Measurements from ENCODE around the gene POLR2J.
"Not testable (repeated sequence)": the region's sequence is repeated elsewhere in the genome, so short reads cannot be mapped to it uniquely, and the experiment has no call there.

The POLR2J gene

DNA sequence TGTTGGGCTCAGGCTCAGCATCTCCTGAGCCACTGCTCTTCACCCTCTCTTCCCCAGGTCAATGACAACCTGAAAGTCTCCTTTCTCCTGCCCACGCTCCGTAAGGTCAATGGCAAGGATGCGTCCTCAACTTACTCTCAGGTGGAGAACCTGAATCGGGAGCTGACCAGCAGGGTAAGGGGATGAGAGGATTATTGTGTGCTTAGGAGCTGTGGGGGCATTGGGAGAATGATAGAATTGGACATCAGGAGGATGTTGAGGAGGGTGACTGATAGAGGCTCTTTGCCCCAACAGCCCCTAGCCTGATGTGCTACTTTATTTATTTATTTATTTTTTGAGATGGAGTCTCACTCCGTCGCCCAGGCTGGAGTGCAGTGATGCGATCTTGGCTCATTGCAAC lies 12.6 kb downstream of the POLR2J start:
- DNase-seq (ENCODE audit: low read depth in 2 of 2) = no peak

DNA sequence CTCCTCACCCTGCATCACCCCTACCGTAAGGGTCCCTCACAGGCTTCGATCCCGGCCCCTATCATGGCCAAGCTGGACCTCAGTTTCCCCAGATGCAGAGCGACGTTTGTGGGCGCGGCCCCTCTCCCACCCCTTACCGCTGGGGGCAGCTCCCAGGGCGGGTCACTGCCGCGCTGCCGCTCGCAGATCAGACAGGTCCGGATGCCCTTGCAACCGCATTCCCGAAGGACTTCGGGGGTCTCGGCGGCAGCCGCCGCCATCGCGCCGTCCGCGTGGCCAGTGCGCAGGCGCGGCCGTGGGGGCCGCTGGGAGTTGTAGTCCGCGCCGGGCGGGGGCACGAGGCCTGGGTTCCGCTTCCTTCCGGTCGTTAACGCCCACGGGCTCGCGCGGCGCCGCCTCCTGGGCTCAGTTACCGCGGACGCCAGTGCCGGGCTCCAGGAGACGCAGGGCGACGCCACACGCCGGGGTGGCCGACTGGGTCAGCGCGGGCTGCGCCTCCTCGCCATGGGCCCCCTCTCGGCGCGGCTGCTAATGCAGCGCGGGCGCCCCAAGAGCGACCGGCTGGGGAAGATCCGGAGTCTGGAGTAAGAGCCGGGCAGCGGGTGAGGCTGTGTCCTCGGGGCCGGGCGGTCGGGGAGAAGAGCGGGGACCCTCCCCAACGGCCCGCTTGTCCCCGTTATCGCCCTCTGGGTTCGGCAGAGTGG lies 14.0 kb downstream of the POLR2J start, which contains the start of the genes ALKBH4 and LRWD1:
ALKBH4 (minus strand) TSS at position 287 of the 704 bp plus-strand sequence; CDS start at position 260, 27 bp downstream.
LRWD1 (plus strand) TSS at position 408 of the 704 bp plus-strand sequence; CDS start at position 505, 97 bp downstream.
- peak; percentile 94 to 96 for DNase-seq (ENCODE audit: low read depth in 2 of 2)

DNA sequence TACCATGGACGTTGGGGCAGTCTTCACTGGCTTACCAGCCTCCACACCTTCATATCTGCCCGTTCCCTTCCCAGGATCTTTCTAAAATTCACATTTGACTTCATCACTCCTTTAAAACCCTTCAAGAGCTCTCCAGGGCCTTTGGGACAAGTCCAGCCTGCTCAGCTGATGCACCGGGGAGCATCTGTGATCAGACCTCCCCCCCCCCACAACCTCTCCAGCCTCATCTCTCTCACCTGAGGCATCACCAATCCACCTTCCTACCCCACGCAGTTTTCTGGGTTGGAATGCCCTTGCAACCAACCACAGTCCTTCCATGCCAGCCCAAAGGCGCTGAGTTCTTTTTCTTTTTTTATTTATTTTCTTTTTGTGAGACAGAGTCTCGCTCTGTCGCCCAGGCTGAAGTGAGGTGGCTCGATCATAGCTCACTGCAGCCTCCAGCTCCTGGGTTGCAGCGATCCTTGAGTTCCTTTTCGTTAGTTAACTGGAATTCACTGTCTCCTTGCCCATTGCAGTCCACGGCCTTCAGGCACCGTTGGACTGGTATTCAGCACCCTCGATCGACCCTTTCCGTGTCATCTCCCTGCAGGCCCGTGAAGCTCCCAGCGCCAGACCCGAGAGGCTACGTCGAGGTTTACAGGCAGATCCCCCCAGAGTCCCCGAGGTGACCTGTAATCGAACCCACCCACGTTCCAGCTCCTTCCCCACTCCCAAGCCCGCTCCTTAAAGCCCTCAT lies 14.7 kb downstream of the POLR2J start:
- DNase-seq (ENCODE audit: low read depth in 2 of 2) = no peak

DNA sequence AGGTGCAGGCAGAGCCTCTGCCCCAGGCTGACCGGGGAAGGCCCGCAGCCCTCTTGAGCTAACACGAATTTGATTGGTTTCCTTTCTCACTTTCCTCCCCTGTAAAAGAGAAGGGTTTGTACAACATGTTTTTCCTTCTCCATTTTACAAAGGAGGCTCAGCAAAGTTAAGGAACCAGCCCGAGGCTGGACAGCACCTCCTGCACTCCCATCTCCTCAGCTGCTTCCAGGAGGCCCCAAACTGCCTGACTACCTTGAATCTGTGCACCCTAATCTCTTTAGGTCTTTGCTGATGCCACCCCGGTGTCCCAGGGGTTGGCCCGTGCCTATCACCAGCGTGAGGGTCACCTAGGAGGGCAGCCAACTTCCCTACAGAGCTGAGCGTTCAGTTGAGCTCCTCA lies 18.3 kb downstream of the POLR2J start:
- DNase-seq (ENCODE audit: low read depth in 2 of 2) = no peak

DNA sequence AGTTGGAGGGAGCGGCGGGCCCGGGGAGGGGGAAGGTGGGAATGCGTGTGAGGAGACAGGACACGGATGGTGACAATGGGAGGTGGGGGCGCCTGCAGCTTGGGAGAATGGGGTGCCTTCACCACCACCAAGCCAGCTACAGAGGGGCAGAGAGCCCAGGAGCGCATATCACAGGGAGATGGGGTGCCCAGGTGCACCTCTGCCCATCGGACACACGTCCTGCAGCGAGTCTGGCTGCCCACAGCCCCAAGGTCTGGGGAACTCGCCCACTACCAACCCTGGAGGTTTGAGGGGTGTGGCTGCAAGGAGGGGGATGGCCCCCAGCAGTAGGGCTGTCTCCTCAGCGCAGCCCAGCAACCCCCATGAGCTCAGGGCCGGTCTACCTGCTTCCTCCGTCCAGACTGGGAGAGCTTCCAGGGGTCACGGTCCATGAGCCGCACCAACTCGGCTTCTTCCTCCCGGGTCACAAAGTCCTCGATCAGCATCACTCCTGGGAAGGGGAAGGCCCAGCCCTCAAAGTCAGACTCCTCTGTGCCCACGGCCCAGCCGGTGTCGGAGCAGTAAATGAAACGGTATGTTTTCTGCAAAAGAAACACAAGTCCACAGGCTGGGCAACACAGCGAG lies 19.4 kb downstream of the POLR2J start:
- DNase-seq (ENCODE audit: low read depth in 2 of 2) = no peak

DNA sequence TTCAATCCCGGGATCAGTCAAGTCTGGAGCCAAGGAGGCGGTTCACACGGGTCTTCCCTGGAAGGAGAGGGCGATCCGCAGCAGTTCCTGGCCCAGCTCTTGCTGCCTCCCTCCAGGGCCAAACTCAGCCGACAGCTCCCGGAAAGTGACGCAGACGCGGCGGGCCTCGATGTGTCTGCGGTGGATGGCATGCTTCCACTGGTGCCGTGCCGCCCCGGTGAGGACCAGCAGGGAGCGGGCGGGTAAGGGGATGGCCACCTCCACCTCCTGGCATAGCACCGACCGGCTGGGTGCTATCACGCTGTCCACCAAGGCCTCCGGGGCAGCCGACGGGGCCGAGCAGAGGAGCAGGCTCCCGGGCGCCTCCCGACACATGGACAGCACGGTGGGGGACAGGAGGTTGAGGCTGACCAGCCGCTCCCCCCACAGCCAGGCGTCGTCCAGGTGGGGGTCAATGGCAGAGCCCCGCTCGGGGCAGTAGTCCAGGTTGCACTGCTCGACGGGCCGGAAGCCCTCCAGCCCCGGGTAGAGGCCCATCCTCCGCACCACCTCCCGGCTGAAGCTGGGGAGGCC lies 21.3 kb downstream of the POLR2J start:
- no peak for DNase-seq (ENCODE audit: low read depth in 2 of 2)

DNA sequence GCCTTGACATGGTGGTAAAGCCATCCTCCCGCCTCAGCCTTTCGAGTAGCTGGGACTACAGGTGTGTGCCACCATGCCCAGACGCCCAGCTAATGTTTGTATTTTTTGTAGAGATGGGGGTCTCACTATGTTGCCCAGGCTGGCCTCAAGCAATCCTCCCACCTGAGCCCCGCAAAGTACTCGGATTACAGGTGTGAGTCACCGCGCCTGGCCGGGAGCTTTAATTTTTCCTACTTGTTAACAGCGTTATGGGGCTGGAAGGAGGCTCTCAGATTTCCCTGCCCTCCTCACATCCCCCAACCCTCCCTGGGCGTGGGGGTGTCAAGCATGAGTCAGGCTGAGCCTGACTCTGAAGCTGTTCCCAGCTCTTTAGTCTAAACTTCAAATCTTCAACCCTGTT lies 22.4 kb downstream of the POLR2J start:
- DNase-seq (ENCODE audit: low read depth in 2 of 2) = no peak

DNA sequence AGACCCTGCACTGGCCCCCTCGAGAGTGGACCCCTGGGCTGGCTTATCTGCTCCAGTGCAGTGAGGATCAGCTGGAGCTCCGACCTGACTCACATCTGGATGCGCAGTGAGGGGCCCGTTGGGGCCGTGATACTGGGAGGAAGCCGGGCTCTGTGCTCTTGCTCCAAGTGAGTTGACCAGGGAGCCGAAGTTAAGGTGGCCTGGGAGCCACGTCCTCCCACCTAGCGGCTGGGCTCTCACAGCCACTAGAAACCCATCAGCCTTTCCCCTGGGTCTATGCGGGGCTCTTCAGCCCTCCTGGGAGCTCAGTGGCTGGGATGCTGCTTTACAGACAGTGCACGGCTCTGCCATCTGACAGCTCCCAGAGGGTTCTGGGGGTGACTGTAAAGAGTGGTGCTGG lies 23.1 kb downstream of the POLR2J start:
- DNase-seq (ENCODE audit: low read depth in 2 of 2) = no peak

DNA sequence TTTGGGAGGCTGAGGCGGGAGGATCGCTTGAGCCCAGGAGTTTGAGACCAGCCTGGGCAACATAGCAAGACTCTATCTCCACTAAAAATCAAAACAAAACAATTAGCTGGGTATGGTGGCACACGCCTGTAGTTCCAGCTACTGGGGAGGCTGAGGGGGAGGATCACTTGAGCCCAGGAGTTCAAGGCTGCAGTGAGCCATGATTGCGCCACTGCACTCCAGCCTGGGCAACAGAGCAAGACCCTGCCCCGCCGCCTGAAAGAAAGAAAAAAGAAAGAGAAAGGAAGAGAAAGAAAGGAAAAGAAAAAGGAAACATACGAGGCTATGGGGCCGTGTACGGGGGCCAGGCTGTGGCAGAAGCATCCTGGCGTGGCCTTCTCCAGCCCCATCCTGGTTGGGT lies 23.8 kb downstream of the POLR2J start:
- DNase-seq (ENCODE audit: low read depth in 2 of 2) = not testable (repeated sequence)

DNA sequence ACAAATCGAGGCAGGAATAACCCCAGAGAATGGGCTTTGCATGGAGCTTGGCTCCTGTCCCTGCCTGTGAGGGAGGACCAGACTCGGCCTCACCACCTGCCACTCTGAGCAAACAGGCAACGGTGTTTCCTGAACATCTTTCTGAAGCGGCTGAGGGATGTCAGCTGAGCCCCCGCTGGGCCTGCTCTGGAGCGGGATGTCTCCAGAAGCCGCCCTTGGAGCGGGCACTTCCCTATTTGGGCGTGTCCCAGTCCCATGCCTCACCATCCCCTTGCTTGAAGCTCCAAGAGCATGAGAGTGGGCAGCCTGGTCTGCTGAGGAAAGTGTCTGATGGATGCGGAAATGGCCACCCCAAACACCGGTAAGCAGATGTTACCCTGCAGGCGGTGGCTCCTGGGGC lies 24.3 kb downstream of the POLR2J start:
- DNase-seq (ENCODE audit: low read depth in 2 of 2) = no peak

DNA sequence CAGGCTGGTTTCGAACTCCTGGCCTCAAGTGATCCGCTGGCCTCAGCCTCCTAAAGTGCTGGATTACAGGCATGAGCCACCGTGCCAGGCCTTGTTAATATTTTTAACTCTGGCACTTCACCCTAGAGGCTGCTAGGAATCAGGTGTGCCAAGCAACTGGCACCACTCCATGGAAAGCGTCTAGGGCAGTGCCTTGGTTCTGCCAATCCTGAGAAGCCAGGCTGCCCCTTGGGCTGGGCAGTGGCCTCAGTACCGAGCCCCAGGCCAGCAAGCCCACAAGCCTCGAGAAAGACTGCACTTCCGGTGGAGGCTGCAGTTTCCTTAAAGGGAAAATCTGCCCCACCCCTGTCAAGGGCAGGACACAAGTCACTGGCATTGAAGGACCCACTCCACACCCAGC lies 25.4 kb downstream of the POLR2J start:
- DNase-seq (ENCODE audit: low read depth in 2 of 2) = no peak

DNA sequence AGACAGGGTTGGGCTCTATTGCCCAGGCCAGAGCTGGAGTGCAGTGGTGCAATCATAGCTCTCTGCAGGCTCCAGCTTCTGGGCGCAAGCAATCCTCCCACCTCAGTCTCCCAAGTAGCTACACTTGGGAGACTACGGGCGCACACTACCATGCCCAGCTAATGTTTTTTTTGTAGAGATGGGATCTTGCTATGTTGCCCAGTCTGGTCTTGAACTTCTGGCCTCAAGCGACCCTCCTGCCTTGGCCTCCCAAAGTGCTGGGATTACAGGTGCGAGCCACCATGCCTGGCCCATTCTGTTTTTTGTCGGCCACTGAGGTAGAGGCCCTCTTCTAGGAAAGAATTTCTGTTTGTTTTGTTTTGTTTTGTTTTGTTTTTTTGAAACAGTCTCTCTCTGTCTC lies 26.3 kb downstream of the POLR2J start:
- no peak for DNase-seq (ENCODE audit: low read depth in 2 of 2)

DNA sequence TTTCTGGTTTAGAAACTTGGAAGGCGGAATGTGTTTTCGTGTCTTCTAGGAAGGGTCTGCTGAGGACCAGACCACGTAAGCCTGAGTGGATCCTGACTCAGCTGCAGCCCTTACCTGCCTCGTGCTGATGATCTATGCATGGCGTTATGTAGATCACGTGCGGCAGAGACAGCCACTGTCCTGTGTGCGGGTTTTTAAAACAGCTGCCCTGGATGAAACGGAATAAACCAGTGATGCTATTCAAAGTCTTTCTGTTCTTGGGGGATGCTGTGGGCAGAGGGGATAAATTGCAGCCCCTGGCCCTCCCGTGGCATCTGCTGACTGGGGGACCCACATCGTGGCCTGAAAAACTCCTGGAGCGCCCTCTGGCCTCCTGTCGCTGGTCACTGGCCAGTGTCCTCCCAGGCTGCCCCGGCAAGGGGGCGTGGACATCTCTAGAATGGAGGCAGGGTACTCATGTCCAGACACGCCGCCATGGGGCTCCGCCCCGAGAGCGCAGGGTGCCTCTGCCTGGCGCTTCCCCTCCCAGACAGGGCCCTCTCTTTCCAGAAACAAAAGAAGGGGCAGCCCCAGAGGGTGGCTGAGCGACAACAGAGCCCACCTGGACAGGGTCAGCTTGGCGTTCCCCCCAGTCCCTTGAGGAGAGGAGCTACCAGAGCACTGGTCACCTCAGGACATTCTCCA lies 27.2 kb downstream of the POLR2J start:
- DNase-seq (ENCODE audit: low read depth in 2 of 2) = no peak

DNA sequence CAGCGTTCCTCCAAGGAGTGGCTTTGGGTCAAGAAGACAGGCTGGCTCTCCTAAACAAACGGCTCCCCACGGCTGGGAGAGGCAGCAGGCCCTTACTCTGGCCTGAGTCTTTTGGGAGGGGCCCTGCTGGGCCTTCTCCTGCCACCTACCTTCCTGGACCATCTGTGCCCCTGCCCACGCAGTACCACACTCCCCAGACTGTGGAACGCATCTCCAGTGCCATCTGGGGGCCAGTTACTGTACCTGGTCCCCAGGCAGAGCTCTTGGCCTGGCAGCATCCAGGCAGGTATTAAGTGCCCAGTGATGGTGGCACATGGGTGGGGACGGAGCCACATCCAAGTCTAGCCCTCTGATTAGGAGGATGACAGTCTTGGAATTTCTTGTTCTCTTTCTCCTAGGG lies 28.5 kb downstream of the POLR2J start:
- DNase-seq (ENCODE audit: low read depth in 2 of 2) = no peak

DNA sequence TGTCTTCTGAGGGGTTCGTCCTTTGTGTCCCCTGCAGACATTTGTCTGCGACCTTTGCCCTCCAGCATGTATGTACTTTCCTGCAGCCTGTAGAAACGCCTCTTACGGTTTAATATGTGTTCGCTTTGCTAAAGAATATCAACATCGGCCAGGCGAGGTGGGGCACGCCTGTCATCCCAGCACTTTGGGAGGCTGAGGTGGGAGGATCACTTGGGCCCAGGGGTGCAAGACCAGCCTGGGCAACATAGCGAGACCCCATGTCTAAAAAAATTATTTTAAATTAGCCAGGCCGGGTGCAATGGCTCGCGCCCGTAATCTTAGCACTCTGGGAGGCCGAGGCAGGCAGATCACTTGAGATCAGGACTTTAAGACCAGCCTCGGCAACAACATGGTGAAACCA lies 29.6 kb downstream of the POLR2J start:
- no peak for DNase-seq (ENCODE audit: low read depth in 2 of 2)

DNA sequence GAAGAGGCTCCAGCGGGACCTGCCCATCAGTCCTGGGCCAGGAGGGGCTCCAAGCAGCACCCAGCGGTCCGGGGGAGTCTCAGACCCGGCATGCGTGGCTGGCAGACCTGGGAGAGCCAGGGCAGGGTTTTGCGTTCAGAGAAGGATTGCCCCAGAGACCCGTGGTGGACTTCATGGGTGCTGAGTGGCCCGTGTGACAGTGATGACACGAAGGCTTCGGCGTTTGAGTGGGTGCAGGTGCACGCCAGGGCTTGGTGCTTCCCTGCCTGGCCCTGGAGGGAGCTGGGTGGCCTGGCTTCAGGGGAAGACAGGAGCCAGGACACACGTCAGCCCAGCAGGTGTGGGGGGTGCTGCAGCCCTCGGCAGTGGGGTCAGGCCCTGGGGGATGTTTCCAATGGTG lies 31.4 kb downstream of the POLR2J start:
- DNase-seq (ENCODE audit: low read depth in 2 of 2) = no peak

DNA sequence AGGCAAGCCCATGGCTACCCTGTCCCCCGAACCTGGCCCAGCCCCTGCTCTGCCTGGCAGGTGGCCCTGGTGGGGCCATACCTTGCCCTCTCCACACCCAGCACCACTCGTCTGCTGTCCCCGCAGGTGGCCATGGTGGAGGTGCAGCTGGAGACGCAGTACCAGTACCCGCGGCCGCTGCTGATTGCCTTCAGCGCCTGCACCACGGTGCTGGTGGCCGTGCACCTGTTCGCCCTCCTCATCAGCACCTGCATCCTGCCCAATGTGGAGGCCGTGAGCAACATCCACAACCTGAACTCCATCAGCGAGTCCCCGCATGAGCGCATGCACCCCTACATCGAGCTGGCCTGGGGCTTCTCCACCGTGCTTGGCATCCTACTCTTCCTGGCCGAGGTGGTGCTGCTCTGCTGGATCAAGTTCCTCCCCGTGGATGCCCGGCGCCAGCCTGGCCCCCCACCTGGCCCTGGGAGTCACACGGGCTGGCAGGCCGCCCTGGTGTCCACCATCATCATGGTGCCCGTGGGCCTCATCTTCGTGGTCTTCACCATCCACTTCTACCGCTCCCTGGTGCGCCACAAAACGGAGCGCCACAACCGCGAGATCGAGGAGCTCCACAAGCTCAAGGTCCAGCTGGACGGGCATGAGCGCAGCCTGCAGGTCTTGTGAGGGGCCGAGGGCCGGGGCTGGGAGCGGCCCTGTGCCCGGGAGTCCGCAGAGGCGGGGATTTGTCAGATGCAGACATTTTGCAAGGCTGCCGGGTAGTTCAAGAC lies 32.1 kb downstream of the POLR2J start:
- no peak for DNase-seq (ENCODE audit: low read depth in 2 of 2)

DNA sequence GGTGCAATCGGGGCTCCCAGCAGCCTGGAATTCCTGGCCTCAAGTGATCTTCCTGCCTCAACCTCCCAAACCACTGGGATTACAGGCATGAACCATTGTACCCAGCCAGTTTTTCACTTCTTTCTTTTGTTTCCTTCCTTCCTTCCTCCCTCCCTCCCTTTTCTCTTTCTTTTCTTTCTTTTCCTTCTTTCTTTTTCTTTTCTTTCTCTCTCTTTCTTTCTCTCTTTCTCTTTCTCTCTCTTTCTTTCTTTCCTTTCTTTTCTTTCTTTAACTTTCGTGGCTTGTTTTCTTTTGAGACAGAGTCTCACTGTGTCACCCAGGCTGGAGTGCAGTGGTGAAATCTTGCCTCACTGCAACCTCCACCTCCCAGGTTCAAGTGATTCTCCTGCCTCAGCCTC lies 33.0 kb downstream of the POLR2J start:
- DNase-seq (ENCODE audit: low read depth in 2 of 2) = no peak

DNA sequence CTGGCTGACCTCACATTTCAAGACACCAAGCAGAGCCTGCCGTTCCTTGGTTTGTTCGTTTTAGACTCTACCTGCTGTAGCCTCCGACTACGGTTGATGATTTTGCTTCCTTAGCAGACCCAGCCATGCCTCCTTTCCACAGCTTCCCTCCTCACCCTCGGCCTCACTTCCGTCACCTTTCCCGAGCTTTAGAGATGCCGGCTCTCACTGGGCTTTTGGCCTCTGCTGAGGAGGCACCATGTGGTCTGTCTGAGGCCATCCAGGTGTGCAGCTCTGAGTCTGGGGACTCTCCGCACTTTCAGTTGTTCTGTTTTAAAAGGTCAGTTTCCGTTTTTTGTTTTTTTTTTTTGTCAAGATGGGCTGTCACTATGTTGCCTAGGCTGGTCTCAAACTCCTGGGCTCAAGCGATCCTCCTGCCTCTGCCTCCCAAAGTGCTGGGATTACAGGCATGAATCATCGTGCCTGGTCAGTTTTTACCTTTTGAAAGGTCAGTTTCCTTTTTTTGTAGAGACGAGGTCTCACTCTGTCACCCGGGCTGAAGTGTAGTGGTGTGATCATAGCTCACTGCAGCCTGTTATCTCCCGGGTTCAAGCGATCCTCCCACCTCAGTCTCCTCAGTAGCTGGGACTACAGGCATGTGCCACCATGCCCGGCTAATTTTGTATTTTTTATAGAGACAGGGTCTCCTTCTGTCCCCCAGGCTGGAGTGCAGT lies 33.6 kb downstream of the POLR2J start:
- DNase-seq (ENCODE audit: low read depth in 2 of 2) = no peak

DNA sequence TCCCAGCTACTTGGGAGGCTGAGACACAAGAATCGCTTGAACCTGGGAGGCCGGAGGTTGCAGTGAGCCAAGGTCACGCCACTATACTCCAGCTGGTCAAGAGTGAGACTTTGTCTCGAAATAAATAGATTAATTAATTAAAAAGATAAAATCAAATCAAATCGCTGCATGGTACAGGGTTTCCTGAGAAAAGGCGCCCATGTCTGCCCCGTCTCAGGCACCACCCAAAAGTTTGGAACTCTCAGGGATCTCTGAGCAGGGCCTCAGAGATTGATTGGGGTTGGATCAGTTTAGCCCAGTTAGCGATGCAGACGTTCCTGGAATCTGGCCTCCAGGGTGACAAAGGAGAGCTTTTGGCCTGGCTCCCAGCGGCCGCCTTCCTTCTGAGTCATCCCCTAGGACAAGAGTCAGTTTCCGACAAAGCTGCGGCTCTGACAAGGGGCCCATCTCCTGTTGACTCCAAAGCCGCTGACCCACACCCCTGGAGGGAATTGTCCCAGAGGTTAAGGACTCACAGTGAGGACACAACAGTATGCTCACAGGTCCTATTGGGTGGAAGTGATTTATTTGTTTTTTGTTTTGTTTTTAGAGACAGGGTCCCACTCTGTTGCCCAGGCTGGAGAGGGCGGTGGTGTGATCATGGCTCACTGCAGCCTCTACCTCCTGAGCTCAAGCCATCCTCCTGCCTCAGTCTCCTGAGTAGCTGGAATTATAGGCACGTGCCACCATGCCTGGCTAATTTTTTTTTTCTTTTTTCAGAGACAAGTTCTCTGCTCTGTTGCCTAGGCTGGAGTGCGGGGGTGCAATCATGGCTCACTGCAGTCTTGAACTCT lies 38.5 kb downstream of the POLR2J start:
- DNase-seq (ENCODE audit: low read depth in 2 of 2) = no peak
